ENCODE data around the gene NT5C3A.

- TF ChIP-seq, protein P1, sequence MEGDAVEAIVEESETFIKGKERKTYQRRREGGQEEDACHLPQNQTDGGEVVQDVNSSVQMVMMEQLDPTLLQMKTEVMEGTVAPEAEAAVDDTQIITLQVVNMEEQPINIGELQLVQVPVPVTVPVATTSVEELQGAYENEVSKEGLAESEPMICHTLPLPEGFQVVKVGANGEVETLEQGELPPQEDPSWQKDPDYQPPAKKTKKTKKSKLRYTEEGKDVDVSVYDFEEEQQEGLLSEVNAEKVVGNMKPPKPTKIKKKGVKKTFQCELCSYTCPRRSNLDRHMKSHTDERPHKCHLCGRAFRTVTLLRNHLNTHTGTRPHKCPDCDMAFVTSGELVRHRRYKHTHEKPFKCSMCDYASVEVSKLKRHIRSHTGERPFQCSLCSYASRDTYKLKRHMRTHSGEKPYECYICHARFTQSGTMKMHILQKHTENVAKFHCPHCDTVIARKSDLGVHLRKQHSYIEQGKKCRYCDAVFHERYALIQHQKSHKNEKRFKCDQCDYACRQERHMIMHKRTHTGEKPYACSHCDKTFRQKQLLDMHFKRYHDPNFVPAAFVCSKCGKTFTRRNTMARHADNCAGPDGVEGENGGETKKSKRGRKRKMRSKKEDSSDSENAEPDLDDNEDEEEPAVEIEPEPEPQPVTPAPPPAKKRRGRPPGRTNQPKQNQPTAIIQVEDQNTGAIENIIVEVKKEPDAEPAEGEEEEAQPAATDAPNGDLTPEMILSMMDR (conservative IDR thresholded peaks at IDR 0.05): no peak; the same call in 1 of the 2 replicates
- TF ChIP-seq EZH2 (IDR thresholded peaks at IDR 0.05; ENCODE audit: low read depth): no peak
Measured at GRCh38 chr7:33091641-33092191, 29.1 kb upstream of the NT5C3A start.

Data from PC-9 (cell line).